Sigmoid colon (tissue), 4 donors: ENCODE measurements around the gene CNST.

Experiments
- EP300 ChIP-seq, 4 donors: sonication (generic); formaldehyde crosslinking; IDR thresholded peaks; one replicate each; pipeline ENCODE4 v1.6.1; 2017; ENCODE audit warnings: antibody characterized with exemption in 4 of 4
- TF ChIP-seq, protein P1 (sequence below), 4 experiments: fragments of 450-650 bp in 3 of 4; fragments of 200-600 bp in 1 of 4; IDR thresholded peaks; one replicate each; pipeline ENCODE4 v1.5.1; 2016 to 2019; ENCODE audit warnings: antibody characterized with exemption in 4 of 4, mild to moderate bottlenecking in 3 of 4, moderate library complexity in 2 of 4

DNA sequence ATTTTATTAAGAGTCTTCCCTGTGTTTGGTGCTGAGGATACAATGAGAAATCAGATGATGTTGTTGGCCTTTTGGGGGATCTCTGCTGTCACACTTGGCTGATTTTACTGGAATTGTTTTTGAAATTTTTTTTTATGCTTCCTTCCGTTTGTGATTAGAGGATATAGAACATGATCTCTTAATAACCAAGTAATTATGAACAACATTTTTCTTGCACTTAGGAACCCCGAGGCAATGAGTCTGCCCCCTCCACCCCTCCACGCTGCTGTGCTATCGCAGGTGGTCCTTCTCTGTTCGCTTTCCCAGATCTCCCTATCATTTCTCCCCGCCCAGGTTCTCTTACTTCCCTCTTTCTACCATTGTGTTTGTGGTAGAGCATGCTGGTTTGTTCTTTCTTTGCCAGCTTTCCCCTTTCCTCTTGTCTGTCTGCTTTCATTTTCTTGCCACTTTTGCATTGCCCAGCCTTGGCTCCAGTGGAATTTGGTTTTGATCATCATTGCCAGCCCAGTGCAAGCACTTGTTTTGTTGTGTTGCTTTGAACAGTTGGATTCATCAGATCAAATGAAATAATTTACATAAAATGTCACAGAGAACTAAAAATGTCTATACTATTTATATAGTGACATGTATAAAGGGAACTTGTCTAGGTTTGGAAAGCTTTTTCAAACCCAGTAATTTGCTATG is 84.9 kb downstream of the CNST start:
- no peak for TF ChIP-seq EP300 (IDR thresholded peaks at IDR 0.05)
- TF ChIP-seq, protein P1, sequence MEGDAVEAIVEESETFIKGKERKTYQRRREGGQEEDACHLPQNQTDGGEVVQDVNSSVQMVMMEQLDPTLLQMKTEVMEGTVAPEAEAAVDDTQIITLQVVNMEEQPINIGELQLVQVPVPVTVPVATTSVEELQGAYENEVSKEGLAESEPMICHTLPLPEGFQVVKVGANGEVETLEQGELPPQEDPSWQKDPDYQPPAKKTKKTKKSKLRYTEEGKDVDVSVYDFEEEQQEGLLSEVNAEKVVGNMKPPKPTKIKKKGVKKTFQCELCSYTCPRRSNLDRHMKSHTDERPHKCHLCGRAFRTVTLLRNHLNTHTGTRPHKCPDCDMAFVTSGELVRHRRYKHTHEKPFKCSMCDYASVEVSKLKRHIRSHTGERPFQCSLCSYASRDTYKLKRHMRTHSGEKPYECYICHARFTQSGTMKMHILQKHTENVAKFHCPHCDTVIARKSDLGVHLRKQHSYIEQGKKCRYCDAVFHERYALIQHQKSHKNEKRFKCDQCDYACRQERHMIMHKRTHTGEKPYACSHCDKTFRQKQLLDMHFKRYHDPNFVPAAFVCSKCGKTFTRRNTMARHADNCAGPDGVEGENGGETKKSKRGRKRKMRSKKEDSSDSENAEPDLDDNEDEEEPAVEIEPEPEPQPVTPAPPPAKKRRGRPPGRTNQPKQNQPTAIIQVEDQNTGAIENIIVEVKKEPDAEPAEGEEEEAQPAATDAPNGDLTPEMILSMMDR (IDR thresholded peaks at IDR 0.05) = no peak
